Measurements from ENCODE around the gene PRMT7.

PRMT7 gene

DNA sequence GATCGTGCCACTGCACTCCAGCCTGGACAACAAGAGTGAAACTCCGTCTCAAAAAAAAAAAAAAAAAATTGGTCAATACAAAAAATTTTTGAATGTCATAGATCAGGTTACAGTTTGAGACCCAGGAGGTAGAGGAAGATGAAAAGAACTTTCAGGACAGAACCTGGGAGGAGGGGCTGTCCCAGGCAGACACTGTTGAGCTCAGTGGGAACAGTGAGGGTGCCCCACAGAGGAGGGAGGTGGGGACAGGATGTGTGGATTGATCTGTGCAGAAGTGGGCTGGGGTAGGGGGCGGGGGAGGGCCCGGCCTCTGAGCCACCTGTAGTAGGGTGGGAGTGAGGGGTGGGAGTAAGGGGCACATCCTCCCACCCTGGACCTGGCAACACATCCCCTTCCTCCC, 58.3 kb downstream of the PRMT7 start:
- no peak for DNase-seq
- in situ Hi-C loops (cut with HindIII; ENCODE audit: low pct_ligation_motif_present, low pct_unique_long_range_greater_than_20kb, low sequenced_read_pairs) = no loop called here

DNA sequence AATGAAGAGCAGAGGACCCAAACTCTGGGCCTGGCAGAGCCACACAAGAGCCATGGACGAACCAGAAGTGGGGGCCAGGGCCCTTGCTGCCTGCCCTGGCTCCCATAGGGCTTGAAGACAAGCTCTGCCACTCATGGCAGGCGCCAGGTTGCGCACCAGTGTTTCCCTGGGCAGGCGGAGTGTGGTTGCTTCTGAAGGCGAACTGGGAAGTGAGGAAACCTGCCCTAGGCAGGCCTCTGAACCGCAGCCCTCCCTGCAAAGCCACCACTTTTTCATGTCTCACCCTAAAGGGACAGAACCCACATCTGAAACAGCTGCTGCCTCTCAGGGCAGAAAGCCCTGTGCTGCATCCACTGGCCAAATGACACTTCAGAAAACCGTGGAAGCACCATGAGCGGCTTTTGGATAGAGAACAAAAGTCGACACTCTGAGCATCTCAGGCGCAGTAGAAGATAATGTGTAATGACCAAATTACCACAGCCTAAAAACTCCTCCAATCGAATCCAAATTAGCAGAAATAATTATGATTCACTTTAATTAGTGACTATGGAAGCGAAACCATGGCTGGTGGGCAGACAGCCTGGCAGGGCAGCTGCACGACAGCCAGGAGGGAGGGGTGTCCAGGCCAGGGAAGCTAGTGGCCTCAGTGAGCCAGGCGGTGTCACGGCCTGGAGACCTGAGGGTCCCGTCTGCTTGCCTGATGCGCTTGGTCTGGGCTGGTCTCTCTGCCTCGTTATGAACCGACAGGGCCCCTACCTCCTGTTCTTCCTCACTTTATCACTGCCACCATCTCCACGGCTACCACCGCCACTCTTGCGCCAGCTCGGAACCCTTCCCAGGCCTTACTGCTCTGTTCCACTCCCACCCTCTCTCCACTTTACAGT, 59.1 kb downstream of the PRMT7 start:
- no peak for DNase-seq
- in situ Hi-C loops (cut with HindIII; ENCODE audit: low pct_ligation_motif_present, low pct_unique_long_range_greater_than_20kb, low sequenced_read_pairs) = no loop called here

DNA sequence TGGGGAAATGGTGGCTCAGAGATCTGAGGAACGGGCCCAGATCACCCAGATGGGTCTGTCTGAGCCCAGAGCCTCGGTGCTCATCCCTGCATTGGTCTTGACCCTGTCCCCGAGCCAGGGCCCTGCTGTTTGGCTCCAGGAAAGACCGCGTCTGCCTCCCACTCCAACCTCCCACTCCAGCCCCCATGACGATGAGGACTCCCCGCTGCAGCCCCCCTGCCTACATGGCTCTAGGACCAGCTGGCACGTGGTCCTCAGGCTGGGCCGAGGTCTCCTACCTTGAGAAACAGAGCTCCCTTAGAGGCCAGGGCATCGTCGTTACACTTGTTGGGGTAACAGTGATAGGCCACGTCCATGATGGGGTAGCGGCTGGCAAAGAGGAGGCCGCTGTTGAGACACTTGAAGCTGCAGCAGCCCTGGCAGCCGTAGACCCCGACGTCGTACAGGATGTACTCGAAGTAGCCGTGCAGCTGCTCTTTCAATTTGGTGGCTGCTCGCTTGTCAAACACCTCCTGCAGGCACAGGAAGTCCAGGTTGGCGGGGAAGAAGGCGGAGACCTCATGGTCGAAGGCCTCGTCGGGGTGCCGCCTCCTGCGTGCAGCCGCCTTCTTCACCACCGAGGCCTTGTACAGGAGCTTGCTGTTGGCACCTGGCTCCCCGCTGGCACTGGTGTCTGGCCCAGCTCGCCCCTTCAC, 59.9 kb downstream of the PRMT7 start:
- in situ Hi-C loops (cut with HindIII; ENCODE audit: low pct_ligation_motif_present, low pct_unique_long_range_greater_than_20kb, low sequenced_read_pairs) = no loop called here
- DNase-seq = no peak

DNA sequence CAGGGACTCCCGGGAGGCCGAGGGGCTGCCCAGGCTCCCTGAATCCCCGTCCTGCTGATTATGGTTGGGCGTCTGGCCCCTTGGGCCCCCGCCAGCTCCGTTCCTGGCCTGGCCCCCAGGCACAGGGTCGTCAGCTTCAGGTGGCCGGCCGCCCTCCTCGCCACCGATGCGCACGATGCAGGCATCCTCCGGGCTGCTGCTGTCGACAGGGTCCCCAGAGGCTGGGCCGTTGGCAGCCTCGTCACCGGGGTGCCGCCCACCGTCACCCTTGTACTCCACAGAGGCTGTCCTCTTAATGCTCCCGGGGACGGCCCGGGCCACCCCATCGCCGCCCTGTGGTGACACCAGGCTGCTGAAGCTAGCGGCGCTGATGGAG, 60.4 kb downstream of the PRMT7 start:
- no peak for DNase-seq
- in situ Hi-C loops (cut with HindIII; ENCODE audit: low pct_ligation_motif_present, low pct_unique_long_range_greater_than_20kb, low sequenced_read_pairs) = no loop called here

DNA sequence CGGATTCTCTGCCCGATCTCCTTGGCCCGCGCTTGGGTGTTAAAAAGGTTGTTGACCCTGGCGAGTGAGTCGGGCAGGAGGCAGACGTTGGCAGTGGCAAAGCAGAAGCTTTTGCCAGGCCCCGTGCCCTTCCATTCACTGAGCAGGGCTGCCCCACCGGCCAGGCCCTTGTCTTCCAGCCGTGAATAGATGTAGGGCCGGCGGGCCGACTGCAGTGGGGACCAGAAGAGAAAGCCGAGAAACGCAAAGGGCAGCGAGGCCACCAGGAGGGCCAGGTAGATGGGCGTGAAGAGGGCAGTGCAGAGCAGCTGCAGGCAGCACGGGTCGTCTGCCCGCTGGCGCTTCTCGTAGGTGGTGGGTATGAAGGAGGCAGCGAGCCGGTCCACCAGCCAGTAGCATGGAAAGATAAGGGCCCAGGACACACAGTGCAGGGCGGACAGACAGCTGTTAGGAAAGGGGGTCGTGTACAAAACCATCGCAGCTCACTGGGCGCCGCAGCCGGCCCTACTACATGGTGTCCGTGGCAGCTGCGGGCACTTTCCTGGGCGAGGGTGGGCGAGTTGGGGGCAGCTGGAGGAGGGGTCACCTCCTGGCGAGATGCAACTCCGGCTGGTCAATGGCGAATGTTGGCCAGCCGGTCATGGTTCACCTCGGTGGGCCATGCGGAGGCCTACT, 61.0 kb downstream of the PRMT7 start:
- DNase-seq = no peak
- in situ Hi-C loops (cut with HindIII; ENCODE audit: low pct_ligation_motif_present, low pct_unique_long_range_greater_than_20kb, low sequenced_read_pairs) = no loop called here

DNA sequence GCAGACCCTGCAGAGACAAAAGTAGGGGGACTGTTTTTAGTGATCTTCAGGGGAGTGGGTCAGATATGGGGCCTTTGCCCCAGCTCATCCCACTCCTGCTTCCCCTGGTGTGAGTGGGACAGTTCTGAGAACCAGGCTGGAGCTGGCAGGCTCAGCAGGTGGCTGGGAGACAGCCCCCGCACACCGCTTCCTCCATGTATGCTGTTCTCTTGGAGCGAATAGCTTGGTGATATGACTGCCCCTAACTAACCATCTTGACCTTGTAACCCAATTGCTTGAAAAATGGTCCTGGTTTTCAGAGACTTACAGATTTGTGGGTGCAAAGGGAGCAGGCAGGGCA, 61.5 kb downstream of the PRMT7 start:
- in situ Hi-C loops (cut with HindIII; ENCODE audit: low pct_ligation_motif_present, low pct_unique_long_range_greater_than_20kb, low sequenced_read_pairs) = no loop called here

DNA sequence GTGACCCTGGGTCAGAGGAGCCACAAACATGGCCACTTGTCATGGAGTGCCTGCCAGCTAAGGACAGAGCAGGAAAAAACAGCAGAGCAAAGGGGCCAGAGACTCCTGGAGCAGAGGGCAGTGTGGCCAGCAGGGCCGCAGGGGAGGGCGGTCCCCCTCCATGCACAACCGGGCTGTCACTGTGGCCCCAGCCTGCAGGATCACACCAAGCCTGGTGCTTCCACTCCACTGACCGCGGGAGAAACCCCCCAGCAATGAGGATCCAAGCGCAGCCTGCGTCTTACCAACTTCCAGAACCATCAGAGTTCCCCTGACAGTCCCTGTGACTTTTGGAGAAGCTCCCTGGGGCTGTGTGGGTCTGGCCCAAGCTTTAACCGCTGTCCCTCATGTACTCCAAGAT, 62.0 kb downstream of the PRMT7 start:
- in situ Hi-C loops (cut with HindIII; ENCODE audit: low pct_ligation_motif_present, low pct_unique_long_range_greater_than_20kb, low sequenced_read_pairs) = no loop called here
- DNase-seq = no peak

More for the DNA sequence above, 61.5 kb downstream of the PRMT7 start:
- no peak for DNase-seq

DNA sequence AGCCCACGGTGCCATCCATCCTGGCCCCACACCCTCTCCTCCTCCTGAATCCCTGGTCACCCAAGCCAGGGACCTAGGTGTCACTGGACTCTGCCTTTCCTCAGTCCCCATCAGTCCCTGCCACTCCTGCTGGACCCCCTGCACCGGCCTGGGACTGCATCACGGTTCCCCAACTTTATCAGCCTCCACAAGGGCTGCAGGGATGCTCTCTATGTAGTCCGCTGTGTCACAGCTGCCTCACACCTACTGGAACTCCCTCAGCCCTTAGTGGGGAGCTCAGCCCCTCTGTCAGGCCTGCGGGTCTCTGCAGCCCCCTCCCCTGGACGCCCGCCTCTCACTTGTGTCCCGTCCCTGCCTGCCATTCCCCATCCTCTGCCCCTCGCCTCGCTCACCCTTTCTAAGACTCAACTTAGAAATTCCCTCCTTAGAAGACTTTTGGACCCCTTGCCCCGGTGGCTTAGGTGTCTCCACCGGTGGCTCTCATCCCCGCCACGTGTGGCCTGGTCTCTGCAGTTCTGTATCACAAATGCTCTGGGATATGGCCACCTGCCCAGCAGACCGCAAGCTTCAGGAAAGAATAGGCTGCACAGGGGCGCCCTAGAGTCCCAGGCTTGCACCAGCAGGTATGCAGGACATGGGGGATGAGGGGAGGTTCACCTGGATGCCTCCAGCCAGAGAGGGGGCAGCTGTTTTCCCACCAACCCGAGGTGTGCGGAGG, 62.9 kb downstream of the PRMT7 start:
- in situ Hi-C loops (cut with HindIII; ENCODE audit: low pct_ligation_motif_present, low pct_unique_long_range_greater_than_20kb, low sequenced_read_pairs) = no loop called here
- no peak for DNase-seq

DNA sequence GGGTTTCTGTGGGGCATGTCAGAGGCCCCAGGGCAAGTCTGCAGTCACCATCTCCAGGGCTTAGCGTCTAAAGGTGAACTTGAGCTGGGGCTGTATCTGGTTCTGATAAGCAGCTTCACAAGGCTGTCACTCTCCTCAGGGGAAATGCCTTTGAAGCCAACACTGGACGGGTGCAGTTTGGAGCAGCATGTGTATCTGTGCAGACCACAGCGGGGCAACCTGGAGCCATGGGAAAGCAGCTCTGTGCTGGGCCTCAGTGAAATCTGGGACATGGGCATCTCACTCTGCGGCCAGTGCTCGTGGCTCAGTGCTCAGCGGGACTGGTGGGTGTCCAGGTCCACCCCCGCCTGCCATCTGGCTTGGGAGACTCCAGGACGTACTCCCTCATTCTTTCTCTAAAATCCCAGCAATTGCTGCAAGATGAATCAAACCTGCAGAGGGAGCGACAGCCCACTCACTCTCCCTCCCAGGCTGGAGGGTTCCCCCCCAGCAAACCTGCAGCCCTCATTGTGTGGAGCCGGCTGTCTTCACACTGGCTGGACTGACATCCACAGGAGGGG, 63.5 kb downstream of the PRMT7 start:
- in situ Hi-C loops (cut with HindIII; ENCODE audit: low pct_ligation_motif_present, low pct_unique_long_range_greater_than_20kb, low sequenced_read_pairs) = no loop called here
- no peak for DNase-seq

DNA sequence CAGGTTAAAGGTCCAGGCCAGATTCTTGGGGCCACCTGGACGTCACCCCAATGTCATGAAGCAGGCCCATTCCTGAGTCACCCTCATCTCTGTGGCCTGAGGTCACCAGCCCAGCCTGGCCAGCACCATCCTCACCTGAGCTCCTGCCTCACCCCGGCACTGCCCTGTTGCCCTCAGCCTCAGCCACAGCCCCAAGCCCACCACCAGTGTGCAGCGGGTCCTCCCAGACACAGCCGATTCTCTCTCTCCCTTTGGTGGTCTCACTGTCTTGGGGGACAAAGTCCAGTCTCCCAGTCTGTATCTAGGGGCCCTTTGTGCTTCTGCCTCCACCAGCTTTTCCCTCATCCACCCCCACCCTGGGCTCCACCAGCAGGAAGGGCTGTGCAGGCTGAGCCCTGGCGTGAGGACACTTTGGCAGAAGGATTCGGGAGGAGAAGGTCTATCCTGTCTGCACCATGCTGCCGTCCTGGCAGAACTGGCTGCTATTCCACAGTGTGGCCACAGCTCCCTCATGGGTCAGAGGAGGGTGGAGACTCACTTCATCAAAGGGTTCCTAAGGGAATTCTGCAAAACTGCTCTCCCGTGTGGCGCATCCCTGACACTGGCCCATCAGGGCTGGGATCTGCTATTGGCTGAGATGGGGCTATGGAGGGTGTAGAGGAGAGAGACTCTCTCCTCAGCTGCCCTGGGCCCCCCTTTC, 64.3 kb downstream of the PRMT7 start:
- no peak for DNase-seq
- in situ Hi-C loops (cut with HindIII; ENCODE audit: low pct_ligation_motif_present, low pct_unique_long_range_greater_than_20kb, low sequenced_read_pairs) = no loop called here

DNA sequence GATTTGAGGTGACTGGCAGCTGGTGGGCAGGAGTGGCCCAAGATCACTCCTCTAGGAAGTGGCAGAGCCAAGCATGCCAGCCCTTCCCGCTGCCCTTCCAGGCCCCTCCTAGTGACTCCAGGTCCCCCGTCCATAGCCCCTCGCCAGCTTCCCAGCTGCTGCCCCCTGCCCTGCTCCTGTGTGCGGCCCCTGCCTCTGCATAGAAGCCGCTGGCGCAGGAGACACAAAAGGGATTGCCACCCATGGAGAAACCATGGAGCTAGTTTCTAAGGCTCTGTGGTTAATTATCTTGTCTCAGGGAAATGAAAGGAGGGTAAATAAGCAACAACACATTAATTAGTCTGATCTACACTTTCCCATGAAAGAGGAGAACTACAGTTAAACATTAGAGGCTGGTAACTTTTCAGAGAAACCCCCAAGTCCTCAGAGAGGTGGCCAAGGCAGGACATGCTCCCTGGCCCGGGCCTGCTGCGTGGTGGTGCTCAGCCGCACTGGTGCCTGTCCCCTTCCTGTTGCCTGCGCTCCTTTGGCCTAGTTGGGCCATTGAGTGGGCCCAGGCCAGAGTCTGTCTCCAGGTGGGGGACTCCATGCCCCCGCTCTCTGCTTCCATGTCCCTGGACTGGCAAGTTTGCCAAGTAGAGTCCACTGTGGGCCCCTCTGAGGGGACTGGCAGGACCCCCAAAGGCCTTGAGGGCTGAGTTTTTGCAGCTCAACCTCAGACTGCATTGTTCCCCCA, 65.2 kb downstream of the PRMT7 start:
- in situ Hi-C loops (cut with HindIII; ENCODE audit: low pct_ligation_motif_present, low pct_unique_long_range_greater_than_20kb, low sequenced_read_pairs) = no loop called here
- DNase-seq = no peak

DNA sequence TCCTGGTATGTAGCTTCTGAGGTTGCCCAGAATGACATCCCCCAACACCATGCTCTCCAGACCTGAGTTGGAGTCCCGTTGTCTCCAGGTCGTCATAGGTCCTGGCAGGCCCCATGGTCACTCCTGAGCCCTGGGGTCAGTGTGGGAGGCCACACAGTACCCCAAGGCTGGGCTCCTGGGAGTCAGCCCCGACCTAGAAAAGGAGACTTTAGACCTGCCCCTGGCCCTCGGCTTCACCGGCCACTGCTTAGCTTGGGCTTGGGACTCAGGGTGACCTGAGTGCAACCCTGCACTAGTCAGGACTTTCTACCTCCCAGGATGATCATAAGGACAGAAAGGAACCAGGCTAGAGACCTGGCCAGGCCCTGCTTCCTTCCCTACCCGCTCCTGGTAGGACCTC, 65.8 kb downstream of the PRMT7 start:
- in situ Hi-C loops (cut with HindIII; ENCODE audit: low pct_ligation_motif_present, low pct_unique_long_range_greater_than_20kb, low sequenced_read_pairs) = no loop called here

DNA sequence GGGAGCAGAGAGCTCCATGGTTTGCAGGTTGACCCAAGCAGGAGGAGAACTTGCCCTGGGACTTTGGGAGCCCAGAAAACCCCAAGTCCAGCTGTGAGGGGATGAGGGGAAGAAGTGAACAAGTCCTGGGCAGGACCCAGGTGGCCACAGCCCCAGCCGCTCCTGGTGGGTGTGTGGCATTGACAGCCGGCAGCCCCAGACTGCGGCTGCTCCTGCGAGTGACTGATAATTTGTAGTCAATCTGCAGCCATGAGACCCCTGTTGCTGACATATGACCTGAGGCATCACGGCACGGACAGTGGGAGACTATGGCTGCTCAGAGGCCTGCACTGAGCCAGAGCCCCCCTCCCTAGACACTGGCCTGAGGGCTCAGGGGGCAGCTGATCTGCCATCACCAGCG, 66.4 kb downstream of the PRMT7 start:
- no peak for DNase-seq
- in situ Hi-C loops (cut with HindIII; ENCODE audit: low pct_ligation_motif_present, low pct_unique_long_range_greater_than_20kb, low sequenced_read_pairs) = no loop called here

More for the DNA sequence above, 65.8 kb downstream of the PRMT7 start:
- DNase-seq = no peak

DNA sequence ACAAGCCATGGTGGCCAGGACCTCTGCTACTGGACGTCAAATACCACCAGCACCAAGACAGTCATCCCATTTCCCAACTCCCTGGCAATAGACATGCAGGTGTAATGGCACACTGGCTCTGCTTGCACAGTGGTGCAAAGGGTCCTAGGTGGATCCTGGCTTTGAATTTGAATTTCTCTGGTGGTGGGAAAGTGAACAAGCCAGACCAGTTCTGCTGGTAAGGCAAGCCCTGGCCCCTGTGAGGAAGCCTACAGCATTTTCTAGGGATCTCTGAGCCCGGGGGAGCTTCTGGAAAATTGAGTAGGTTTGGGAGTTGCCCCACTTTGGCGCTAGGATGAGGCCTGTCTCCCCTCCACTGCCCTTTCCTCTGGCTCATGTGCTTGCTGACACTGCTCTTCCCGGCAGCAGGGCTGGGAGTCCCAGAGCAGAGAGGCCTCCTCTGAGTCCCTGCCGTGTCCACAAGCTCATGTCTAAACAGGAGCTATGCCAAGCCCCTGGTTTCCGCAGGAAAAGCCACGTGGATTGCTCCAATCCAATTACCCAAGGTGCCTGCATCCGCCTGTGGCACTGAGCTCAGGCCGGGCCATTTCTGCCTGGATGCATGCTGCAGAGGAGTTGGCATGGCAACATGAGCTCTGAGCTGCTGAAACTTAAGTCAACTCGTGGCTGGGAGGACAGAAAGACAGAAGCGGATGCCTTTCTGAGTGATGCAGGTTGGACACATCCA, 67.0 kb downstream of the PRMT7 start:
- no peak for DNase-seq
- in situ Hi-C loops (cut with HindIII; ENCODE audit: low pct_ligation_motif_present, low pct_unique_long_range_greater_than_20kb, low sequenced_read_pairs) = no loop called here

DNA sequence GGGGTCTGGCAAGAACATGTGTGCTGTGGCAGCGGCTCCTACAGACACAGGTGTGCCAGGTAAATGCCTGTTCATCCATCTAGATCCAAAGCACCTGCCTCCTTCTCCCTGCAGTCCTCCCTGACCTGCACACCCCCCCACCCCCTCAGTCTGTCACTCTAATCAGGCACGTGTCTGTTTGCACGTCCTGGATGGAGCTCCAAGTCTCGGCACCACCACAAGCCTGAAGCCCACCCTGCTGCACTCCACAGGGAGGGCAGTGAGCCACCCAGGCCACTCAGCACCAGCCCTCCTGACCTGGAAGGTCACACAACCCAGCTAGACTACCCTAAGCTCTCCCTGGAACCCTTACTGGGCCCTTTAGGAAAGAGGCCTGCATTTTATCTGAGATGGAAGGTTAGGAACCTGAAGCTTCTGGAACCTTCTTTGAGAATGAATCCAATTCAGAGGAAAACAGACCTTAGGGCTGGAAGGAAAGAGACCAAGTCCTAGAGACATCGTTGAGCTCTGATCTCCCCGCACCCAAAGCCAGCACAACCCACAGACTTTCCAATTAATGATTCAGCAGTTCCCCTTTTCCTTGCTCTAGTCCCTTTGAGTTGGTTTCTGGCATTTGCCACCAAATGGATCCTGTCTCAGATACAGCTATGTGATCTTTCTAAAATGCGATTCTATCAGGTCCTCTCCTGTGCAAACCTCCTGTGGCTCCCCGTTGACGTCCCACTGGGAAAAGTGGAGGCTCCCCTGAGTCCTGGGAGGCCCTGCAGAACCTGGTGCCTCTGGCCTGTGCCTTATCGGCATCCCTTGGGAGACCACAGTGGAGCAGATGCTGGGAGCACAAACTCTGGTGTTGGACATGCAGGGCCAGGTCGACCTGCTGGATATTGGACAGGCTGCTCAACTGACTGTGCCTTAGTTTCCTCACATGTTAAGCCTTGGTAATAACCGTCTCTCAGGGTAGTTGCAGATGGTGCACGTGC, 67.9 kb downstream of the PRMT7 start:
- no peak for DNase-seq
- in situ Hi-C loops (cut with HindIII; ENCODE audit: low pct_ligation_motif_present, low pct_unique_long_range_greater_than_20kb, low sequenced_read_pairs) = no loop called here
